PC-9 (cell line): ENCODE results near the gene COQ4.

Experiments
- EZH2 ChIP-seq: fragments of 200-600 bp; sonication (generic); IDR thresholded peaks from 2 replicates; pipeline ENCODE4 v1.8.0; 2017; ENCODE audit warnings: antibody characterized with exemption, low read depth
- TF ChIP-seq, protein P1 (sequence below): fragments of 200-600 bp; sonication (generic); conservative IDR thresholded peaks from 2 replicates; pipeline ENCODE4 v1.6.1; 2017; ENCODE audit warnings: mixed run types, antibody characterized with exemption, mild to moderate bottlenecking, moderate library complexity

DNA sequence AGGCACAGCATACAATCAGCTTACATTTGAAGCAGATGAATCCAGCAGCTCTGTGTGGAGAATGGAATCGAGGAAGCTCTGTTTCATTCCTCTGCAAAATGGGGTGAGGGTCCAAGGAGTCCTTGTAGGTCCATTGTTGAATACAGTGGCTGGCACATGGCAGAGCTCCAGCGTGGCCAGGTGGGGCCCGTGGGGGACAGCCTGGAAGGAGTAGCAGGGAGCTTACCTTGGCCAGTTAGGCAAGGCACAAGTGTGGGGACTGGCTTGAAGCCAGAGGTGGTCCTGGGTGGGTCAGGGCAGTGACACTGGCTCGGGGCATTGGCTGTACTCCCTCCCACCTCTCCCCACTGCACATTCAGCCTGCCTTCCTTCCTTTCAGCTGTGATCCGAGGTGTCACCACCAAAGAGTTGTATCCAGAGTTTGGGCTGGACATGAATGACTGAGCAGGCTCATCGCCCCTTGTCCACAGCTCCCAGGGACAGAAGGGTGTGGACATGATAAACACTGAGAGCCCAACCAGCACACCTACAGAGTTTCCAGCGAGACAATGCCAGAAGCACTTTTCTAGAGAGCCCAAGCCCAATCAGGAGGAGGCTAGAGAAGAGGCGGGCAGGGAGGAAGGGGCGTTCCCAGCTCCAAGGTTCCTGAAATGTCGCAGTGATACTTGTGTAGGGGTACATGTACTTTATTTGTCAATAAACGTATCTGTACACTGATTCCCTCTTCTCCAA lies 34.2 kb upstream of the COQ4 start:
- TF ChIP-seq, protein P1, sequence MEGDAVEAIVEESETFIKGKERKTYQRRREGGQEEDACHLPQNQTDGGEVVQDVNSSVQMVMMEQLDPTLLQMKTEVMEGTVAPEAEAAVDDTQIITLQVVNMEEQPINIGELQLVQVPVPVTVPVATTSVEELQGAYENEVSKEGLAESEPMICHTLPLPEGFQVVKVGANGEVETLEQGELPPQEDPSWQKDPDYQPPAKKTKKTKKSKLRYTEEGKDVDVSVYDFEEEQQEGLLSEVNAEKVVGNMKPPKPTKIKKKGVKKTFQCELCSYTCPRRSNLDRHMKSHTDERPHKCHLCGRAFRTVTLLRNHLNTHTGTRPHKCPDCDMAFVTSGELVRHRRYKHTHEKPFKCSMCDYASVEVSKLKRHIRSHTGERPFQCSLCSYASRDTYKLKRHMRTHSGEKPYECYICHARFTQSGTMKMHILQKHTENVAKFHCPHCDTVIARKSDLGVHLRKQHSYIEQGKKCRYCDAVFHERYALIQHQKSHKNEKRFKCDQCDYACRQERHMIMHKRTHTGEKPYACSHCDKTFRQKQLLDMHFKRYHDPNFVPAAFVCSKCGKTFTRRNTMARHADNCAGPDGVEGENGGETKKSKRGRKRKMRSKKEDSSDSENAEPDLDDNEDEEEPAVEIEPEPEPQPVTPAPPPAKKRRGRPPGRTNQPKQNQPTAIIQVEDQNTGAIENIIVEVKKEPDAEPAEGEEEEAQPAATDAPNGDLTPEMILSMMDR: no peak
- TF ChIP-seq EZH2: no peak
